GM18873 (cell line): ENCODE measurements around the gene REEP2.
"Not testable (repeated sequence)": the region's sequence is repeated elsewhere in the genome, so short reads cannot be mapped to it uniquely, and the experiment has no call there.

ENCODE experiments used
- ATAC-seq: cut with Tn5 transposase; IDR thresholded peaks from one replicate; pipeline ENCODE4 v1.9.1; 2021; ENCODE audit warnings: mild to moderate bottlenecking, moderate library complexity, moderate number of reproducible peaks; ENCODE audit not compliant: unreplicated experiment, low FRiP score

Gene REEP2

GRCh38 chr5:138465261-138466124, 26.6 kb downstream of the REEP2 start, which contains the start of gene EGR1:
Gene EGR1 (plus strand): TSS chr5:138465479. CDS start chr5:138465762, 283 bp downstream.
- peak; percentile 45 for ATAC-seq

GRCh38 chr5:138466125-138466899, 27.5 kb downstream of the REEP2 start:
- no peak for ATAC-seq

- ATAC-seq = no peak
Observed at GRCh38 chr5:138466900-138467710, 28.2 kb downstream of the REEP2 start.

DNA sequence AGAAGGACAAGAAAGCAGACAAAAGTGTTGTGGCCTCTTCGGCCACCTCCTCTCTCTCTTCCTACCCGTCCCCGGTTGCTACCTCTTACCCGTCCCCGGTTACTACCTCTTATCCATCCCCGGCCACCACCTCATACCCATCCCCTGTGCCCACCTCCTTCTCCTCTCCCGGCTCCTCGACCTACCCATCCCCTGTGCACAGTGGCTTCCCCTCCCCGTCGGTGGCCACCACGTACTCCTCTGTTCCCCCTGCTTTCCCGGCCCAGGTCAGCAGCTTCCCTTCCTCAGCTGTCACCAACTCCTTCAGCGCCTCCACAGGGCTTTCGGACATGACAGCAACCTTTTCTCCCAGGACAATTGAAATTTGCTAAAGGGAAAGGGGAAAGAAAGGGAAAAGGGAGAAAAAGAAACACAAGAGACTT, 28.9 kb downstream of the REEP2 start:
- no peak for ATAC-seq

DNA sequence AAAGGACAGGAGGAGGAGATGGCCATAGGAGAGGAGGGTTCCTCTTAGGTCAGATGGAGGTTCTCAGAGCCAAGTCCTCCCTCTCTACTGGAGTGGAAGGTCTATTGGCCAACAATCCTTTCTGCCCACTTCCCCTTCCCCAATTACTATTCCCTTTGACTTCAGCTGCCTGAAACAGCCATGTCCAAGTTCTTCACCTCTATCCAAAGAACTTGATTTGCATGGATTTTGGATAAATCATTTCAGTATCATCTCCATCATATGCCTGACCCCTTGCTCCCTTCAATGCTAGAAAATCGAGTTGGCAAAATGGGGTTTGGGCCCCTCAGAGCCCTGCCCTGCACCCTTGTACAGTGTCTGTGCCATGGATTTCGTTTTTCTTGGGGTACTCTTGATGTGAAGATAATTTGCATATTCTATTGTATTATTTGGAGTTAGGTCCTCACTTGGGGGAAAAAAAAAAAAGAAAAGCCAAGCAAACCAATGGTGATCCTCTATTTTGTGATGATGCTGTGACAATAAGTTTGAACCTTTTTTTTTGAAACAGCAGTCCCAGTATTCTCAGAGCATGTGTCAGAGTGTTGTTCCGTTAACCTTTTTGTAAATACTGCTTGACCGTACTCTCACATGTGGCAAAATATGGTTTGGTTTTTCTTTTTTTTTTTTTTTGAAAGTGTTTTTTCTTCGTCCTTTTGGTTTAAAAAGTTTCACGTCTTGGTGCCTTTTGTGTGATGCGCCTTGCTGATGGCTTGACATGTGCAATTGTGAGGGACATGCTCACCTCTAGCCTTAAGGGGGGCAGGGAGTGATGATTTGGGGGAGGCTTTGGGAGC, 29.5 kb downstream of the REEP2 start:
- no peak for ATAC-seq

DNA sequence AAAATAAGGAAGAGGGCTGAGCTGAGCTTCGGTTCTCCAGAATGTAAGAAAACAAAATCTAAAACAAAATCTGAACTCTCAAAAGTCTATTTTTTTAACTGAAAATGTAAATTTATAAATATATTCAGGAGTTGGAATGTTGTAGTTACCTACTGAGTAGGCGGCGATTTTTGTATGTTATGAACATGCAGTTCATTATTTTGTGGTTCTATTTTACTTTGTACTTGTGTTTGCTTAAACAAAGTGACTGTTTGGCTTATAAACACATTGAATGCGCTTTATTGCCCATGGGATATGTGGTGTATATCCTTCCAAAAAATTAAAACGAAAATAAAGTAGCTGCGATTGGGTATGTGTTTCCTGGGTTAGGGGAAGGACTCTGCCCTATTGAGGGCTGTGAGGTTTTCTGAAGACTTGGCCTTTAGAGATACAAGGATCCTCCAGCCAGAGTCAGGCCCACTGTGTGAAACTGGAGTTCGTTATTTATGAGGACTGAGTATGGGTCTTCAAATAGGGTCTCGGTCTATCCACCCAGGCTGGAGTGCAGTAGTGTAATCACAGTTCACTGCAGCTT, 30.2 kb downstream of the REEP2 start:
- ATAC-seq = no peak

- ATAC-seq = no peak
Observed at GRCh38 chr5:138469540-138470321, 30.9 kb downstream of the REEP2 start.

GRCh38 chr5:138470322-138471051, 31.6 kb downstream of the REEP2 start:
- ATAC-seq = no peak

DNA sequence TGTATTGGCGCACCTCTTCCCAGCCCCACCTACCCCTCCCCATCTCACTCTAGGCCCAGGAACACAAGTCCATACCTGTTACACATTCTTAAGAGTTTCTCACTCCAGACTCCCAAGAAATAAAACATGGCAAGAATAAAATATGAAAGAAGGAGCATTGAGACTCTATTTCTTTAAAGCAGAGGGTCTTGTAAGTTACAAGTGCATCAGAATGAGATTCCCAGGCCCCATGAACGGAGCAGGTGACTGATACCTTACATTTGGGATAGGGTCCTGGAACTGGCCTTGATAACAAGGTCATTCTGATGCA, 32.1 kb downstream of the REEP2 start:
- no peak for ATAC-seq

- no peak for ATAC-seq
Observed at GRCh38 chr5:138472353-138472752, 33.5 kb downstream of the REEP2 start.

DNA sequence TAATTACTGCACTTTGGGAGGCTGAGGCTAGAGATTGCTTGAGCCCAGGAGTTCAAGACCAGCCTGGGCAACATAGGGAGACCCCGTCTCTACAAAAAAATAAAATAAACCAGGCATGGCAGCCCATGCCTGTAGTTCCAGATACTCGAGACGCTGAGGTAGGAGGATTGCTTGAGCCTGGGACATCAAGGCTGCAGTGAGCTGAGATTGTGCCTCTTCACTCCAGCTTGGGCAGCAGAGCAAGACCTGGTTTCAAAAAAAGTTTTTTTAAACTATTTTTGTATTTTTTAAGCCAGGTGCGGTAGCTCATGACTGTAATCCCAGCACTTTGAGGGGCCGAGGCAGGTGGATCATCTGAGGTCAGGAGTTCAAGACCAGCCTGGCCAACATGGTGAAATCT, 34.3 kb downstream of the REEP2 start:
- not testable (repeated sequence) for ATAC-seq

GRCh38 chr5:138476918-138477317, 38.1 kb downstream of the REEP2 start:
- no peak for ATAC-seq

DNA sequence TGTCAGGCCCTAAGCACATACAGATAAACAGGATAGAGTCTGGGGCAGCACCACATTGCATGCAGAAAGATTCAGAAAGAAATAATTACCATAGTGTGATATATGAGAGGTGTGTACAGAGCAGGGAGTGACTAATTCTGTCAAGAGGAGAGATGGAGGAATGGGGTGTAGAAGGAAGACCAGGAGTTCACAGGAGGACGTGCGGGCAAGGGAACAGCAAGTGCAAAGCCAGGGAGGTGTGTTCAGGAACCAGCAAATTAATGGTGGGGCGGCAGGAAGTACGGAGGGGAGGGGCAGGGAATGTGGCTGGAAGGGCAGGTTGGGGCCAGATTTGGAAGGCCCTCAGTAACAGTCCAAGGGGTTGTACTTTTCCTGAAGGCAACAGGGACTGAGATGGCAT, 43.8 kb downstream of the REEP2 start:
- ATAC-seq = no peak

DNA sequence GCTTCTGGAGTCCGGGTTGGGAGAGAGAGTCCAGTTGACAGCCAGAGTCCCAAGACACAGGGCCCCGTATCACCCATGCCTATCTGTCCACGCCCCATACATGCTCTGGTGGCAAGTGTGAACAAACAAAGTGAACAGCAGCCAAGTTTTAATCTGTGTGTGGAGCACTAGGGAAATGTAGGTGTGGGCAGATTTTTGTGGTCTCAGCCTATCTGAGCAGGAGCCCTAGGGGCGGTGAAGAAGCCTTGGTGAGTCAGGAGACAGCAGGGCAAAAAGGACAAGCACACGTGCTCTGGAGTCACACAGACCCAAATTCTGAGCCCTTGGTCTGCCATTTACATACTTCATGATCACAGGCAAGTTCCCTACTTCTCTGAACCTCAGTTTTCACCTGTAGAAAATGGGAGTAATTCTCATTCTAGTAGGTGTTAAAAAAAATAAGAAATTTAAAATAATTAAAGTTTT, 49.7 kb downstream of the REEP2 start:
- no peak for ATAC-seq

GRCh38 chr5:138489683-138490061, 50.8 kb downstream of the REEP2 start:
- ATAC-seq = no peak

- ATAC-seq = no peak
Observed at GRCh38 chr5:138490648-138491283, 51.9 kb downstream of the REEP2 start.

- no peak for ATAC-seq
Observed at GRCh38 chr5:138491284-138491648, 52.4 kb downstream of the REEP2 start.
